Measurements from ENCODE around the gene TOGARAM2. TPM values are rescaled to one million over a fixed set of nuclear protein-coding genes. Genes with fewer than 3 reads are reported as not detected.

TOGARAM2 gene
- total RNA-seq, 4 donors from 2014 or later = 1.5 to 3.8 (median 1.9) TPM

- H3K9me3 ChIP-seq = no peaks in the 10 kb centered on the region
- H3K4me3 ChIP-seq = no peak overlapping the region
- H3K36me3 ChIP-seq = peaks cover 0 to 16% of the 10 kb centered on the region in 2 donors
- H3K4me1 ChIP-seq = no peaks in the 10 kb centered on the region
- no peak for ATAC-seq
- no peak for TF ChIP-seq POLR2AphosphoS5 (IDR thresholded peaks at IDR 0.05)
- TF ChIP-seq EP300 (IDR thresholded peaks at IDR 0.05) = no peak
- no peak for TF ChIP-seq POLR2A (IDR thresholded peaks at IDR 0.05)
- TF ChIP-seq, protein P1, sequence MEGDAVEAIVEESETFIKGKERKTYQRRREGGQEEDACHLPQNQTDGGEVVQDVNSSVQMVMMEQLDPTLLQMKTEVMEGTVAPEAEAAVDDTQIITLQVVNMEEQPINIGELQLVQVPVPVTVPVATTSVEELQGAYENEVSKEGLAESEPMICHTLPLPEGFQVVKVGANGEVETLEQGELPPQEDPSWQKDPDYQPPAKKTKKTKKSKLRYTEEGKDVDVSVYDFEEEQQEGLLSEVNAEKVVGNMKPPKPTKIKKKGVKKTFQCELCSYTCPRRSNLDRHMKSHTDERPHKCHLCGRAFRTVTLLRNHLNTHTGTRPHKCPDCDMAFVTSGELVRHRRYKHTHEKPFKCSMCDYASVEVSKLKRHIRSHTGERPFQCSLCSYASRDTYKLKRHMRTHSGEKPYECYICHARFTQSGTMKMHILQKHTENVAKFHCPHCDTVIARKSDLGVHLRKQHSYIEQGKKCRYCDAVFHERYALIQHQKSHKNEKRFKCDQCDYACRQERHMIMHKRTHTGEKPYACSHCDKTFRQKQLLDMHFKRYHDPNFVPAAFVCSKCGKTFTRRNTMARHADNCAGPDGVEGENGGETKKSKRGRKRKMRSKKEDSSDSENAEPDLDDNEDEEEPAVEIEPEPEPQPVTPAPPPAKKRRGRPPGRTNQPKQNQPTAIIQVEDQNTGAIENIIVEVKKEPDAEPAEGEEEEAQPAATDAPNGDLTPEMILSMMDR (IDR thresholded peaks at IDR 0.05) = no peak
- H3K27ac ChIP-seq = no peak overlapping the region
- no peaks in the 10 kb centered on the region for H3K27me3 ChIP-seq
These were observed 49.9 kb downstream of the TOGARAM2 start for GRCh38 chr2:29031046-29031445.

GRCh38 chr2:29032189-29032588 lies 51.1 kb downstream of the TOGARAM2 start:
- WGBS, 2 donors (ENCODE audit: low coverage in 1 of 2) = 84 to 93% methylated on average over 5 of the region's 5 CpGs
- Histone ChIP-seq H3K36me3 (peaks cover 0 to 18% of the 10 kb centered on the region in 2 donors), H3K9me3 (no peaks in the 10 kb centered on the region), H3K4me3 (no peak overlapping the region), H3K4me1 (no peaks in the 10 kb centered on the region), H3K27ac (no peak overlapping the region), H3K27me3 (no peaks in the 10 kb centered on the region)
- TF ChIP-seq POLR2AphosphoS5 (IDR thresholded peaks at IDR 0.05) = no peak
- no peak for TF ChIP-seq POLR2A (IDR thresholded peaks at IDR 0.05)
- TF ChIP-seq EP300 (IDR thresholded peaks at IDR 0.05) = no peak
- TF ChIP-seq, protein P1 (IDR thresholded peaks at IDR 0.05) = no peak
- ATAC-seq = no peak

DNA sequence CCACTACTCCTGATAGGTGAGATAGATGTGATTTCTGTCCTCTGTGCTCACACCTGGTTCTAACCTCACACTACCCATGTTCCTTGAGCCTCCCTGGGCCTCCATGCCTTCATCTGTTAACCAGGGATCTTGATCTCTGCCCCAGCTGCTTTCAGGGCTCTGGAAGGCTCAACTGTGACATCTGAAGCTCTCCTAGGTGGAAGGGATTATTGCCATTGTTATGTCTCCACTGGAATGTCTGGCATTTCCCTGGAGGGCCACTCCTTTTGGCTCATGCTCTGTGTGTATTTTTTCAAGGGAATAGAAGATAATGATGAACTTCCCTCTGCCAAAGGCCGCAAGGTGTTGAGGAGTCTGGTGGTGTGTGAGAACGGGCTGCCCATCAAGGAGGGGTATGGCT lies 52.1 kb downstream of the TOGARAM2 start:
- Histone ChIP-seq H3K27me3 (no peaks in the 10 kb centered on the region), H3K36me3 (peaks cover 0 to 16% of the 10 kb centered on the region in 2 donors), H3K27ac (no peak overlapping the region), H3K4me1 (no peaks in the 10 kb centered on the region), H3K9me3 (no peaks in the 10 kb centered on the region), H3K4me3 (no peak overlapping the region)
- no CpG with 5 or more reads among the region's 2 CpGs for WGBS, 2 donors (ENCODE audit: low coverage in 1 of 2)
- TF ChIP-seq, protein P1 (IDR thresholded peaks at IDR 0.05) = no peak
- TF ChIP-seq EP300 (IDR thresholded peaks at IDR 0.05) (no peak), POLR2A (IDR thresholded peaks at IDR 0.05) (no peak), POLR2AphosphoS5 (IDR thresholded peaks at IDR 0.05) (no peak)
- no peak for ATAC-seq

DNA sequence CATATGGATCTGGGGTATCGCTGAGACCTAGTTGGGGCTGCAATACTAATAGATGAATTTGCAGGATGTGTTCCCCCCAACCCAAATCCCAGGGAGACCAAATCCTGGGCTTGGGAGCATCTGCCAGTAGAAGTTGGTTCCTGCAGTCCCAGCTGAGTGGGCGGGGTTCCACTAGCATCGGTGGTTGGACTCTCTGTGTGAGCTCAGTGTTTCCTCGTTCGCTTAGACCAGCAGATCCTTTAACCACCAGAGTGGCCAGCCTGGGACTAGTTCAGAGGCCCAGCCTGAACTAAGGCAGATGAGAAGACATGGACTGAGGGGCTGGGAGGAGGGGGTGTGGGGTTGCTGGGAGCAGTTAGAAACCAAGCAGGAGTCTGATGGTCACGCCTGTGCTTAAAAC lies 52.6 kb downstream of the TOGARAM2 start:
- no peak for ATAC-seq
- Histone ChIP-seq H3K27me3 (no peaks in the 10 kb centered on the region), H3K9me3 (no peaks in the 10 kb centered on the region), H3K36me3 (peaks cover 0 to 16% of the 10 kb centered on the region in 2 donors), H3K27ac (no peak overlapping the region), H3K4me1 (no peaks in the 10 kb centered on the region), H3K4me3 (no peak overlapping the region)
- no CpG with 5 or more reads among the region's 6 CpGs for WGBS, 2 donors (ENCODE audit: low coverage in 1 of 2)
- no peak for TF ChIP-seq POLR2A (IDR thresholded peaks at IDR 0.05)
- no peak for TF ChIP-seq POLR2AphosphoS5 (IDR thresholded peaks at IDR 0.05)
- no peak for TF ChIP-seq EP300 (IDR thresholded peaks at IDR 0.05)
- TF ChIP-seq, protein P1 (IDR thresholded peaks at IDR 0.05) = no peak

- Histone ChIP-seq H3K4me1 (peaks cover 0 to 13% (median 0%) of the 10 kb centered on the region in 3 donors), H3K4me3 (no peak overlapping the region), H3K36me3 (peaks cover 0 to 16% of the 10 kb centered on the region in 2 donors), H3K9me3 (no peaks in the 10 kb centered on the region), H3K27ac (no peak overlapping the region), H3K27me3 (no peaks in the 10 kb centered on the region)
- no peak for ATAC-seq
- TF ChIP-seq EP300 (IDR thresholded peaks at IDR 0.05) = no peak
- TF ChIP-seq POLR2AphosphoS5 (IDR thresholded peaks at IDR 0.05) = no peak
- TF ChIP-seq, protein P1 (IDR thresholded peaks at IDR 0.05) = no peak
- no peak for TF ChIP-seq POLR2A (IDR thresholded peaks at IDR 0.05)
- WGBS, 2 donors (ENCODE audit: low coverage in 1 of 2) = 100% methylated on average over 2 of the region's 17 CpGs
These were observed 54.1 kb downstream of the TOGARAM2 start for GRCh38 chr2:29035016-29035745.

All from gastroesophageal sphincter (tissue), 4 donors.